ENCODE measurements around the gene RUSC2. TPM values are rescaled to one million over a fixed set of nuclear protein-coding genes. Genes with fewer than 3 reads are reported as not detected.
A peak's percentile ranks its signal among the peaks of the same experiment; 100 is the strongest.

The RUSC2 gene
- total RNA-seq, 1 donor from 2014 or later = 116 TPM

DNA sequence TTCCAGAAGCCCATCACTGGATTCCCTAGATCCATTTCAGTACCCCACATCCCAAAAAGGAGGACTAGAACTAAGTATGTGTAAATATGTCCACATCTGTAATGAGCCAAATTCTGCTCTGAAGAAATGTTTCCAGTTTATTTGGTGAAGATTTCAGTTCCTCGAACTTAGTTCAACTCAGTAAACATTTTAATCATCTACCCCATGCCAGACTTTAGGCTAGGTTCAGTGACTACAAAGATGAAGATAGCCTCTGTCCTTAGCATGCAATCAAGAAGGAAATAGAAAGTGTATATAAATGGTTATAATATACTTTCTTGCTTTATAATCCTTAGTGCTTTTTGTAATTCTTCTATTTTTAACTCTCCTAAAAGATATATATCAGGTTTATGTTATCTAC lies 21.5 kb downstream of the RUSC2 start:
- intact Hi-C loops (cut with DNase I) = loop anchor here (1.0 kb wide), 3 partner anchors 22 to 221 kb away; partner anchors contain the start of genes CREB3 and TLN1
- Histone ChIP-seq H3K4me3 (peak overlapping the region in 1 of 2 donors; percentile 22), H3K4me1 (peaks cover 17 to 70% of the 10 kb centered on the region in 2 donors), H3K9me3 (no peaks in the 10 kb centered on the region), H3K27ac (peak overlapping the region; percentile 94 to 95), H3K27me3 (no peaks in the 10 kb centered on the region), H3K36me3 (peaks cover 0 to 14% of the 10 kb centered on the region in 2 donors)
- TF ChIP-seq CTCF (IDR thresholded peaks at IDR 0.05) = no peak
- DNase-seq (ENCODE audit: low spot score in 2 of 2) = no peak

DNA sequence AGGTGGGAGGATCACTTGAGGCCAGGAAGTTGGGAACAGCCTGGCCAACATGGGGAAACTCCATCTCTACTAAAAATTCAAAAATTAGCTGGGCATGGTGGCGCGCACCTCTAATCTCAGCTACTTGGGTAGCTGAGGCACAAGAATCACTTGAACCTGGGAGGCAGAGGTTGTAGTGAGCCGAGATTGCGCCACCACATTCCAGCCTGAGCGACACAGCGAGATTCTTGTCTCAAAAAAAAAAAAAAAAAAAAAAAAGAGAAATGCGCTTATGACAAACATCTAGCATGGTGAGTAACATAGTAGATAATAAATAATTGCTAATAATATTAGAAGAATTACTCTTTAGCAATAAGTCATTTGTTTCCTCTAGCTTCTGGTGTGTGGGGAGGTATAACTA lies 25.9 kb downstream of the RUSC2 start:
- DNase-seq (ENCODE audit: low spot score in 2 of 2) = no peak
- peak overlapping the region; percentile 94 to 95 for H3K27ac ChIP-seq
- H3K36me3 ChIP-seq = peaks cover 0 to 3% of the 10 kb centered on the region in 2 donors
- peaks cover 31 to 85% of the 10 kb centered on the region in 2 donors for H3K4me1 ChIP-seq
- H3K27me3 ChIP-seq = no peaks in the 10 kb centered on the region
- intact Hi-C loops (cut with DNase I) = no loop called here
- no peaks in the 10 kb centered on the region for H3K9me3 ChIP-seq
- no peak overlapping the region for H3K4me3 ChIP-seq
- TF ChIP-seq CTCF (IDR thresholded peaks at IDR 0.05) = no peak

DNA sequence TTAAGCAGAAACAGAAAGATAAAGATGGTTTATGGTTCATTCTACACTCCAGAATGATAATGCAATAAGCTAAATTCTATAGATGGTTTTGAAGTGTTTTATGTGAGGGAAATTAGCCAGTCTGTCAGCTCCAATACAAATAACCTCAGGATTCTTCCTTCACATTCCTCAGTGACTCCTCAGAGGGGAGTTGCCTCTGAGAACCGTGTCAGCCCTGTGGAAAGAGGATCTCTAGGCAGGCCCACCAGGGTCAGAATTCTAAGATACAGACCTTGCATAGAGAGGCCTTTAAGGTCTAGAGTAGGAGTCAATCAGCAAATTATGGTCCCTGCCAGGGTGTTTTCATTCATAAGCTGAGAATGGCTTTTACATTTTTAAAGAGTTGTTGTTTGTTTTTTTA lies 26.6 kb downstream of the RUSC2 start:
- Histone ChIP-seq H3K27me3 (no peaks in the 10 kb centered on the region), H3K36me3 (peaks cover 0 to 3% of the 10 kb centered on the region in 2 donors), H3K4me1 (peaks cover 31 to 90% of the 10 kb centered on the region in 2 donors), H3K27ac (peak overlapping the region; percentile 94 to 95), H3K9me3 (no peaks in the 10 kb centered on the region), H3K4me3 (no peak overlapping the region)
- DNase-seq (ENCODE audit: low spot score in 2 of 2) = no peak
- intact Hi-C loops (cut with DNase I) = no loop called here
- no peak for TF ChIP-seq CTCF (IDR thresholded peaks at IDR 0.05)

DNA sequence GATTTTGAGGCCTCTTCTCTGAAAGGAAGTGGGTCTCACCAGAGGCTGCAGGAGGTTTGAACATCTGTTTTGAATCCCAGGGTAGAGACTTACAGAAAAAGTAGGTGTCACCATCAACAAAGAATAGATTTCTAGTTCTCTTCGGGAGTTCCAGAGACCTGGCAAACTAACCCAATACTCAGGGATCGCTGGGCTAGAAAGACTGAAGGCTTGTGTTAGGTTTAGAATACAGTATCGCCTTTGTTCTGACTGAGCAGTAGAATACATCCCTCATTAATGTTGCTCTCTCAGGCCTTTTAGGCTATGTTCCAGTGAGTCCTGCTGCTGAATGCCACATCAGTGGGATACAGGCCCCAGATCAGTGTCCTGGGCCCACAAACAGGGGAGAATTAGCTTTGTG lies 27.2 kb downstream of the RUSC2 start:
- H3K4me1 ChIP-seq = peaks cover 30 to 90% of the 10 kb centered on the region in 2 donors
- intact Hi-C loops (cut with DNase I) = no loop called here
- DNase-seq (ENCODE audit: low spot score in 2 of 2) = no peak

DNA sequence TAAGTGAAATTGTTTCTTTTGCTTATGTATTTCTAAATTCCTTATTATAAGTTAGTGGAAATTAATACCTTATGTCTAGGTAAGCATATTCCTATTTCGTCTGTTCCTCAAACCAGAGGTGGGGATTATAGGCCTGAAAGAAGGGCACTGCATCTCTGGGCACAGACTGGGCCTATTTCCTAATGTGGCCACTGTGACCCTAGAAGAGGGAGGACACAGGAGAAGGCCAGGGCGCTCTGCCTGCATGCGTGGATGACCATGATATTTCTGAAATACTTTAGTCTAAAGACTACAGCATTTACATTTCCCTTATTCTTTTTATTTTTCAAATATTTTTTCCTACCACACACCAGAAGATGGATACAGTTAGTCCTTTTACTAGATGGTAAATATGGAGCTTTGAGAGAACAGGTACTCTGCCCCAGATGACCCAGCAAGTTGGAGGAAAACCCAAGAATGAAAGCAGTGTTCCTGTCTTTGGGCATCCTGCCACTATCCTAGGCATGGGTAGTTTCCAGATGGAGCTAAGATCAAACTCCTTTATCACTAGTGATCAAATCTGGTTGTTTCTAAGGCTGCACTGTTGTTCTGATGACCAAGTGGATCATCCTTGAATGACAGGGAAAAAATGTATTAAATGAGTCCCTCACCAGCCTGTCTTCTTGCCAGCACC lies 27.8 kb downstream of the RUSC2 start:
- DNase-seq (ENCODE audit: low spot score in 2 of 2) = no peak
- H3K4me3 ChIP-seq = no peak overlapping the region
- peak overlapping the region; percentile 94 to 95 for H3K27ac ChIP-seq
- no peaks in the 10 kb centered on the region for H3K27me3 ChIP-seq
- H3K4me1 ChIP-seq = peaks cover 30 to 90% of the 10 kb centered on the region in 2 donors
- no peak for TF ChIP-seq CTCF (IDR thresholded peaks at IDR 0.05)
- no peaks in the 10 kb centered on the region for H3K9me3 ChIP-seq
- H3K36me3 ChIP-seq = peaks cover 0 to 3% of the 10 kb centered on the region in 2 donors
- intact Hi-C loops (cut with DNase I) = loop anchor here (2.0 kb wide), 3 partner anchors 17 to 45 kb away; partner anchors contain the start of gene RUSC2

More for the DNA sequence above, 27.2 kb downstream of the RUSC2 start:
- no peaks in the 10 kb centered on the region for H3K27me3 ChIP-seq
- peaks cover 0 to 3% of the 10 kb centered on the region in 2 donors for H3K36me3 ChIP-seq
- peak overlapping the region; percentile 94 to 95 for H3K27ac ChIP-seq
- H3K4me3 ChIP-seq = no peak overlapping the region
- no peaks in the 10 kb centered on the region for H3K9me3 ChIP-seq
- TF ChIP-seq CTCF (IDR thresholded peaks at IDR 0.05) = no peak
